Astrocyte (in vitro differentiated cells and primary cell): ENCODE results near the gene YEATS4. TPM values are rescaled to one million over a fixed set of nuclear protein-coding genes. Genes with fewer than 3 reads are reported as not detected.
A peak's percentile ranks its signal among the peaks of the same experiment; 100 is the strongest.

Source experiments
- DNase-seq: peaks from one replicate; pipeline ENCODE4 v3.0.0-alpha.2; 2010; ENCODE audit warnings: low read depth
- FAIRE-seq: peaks from 2 replicates; lab custom pipeline; 2011; peaks lifted over from hg19 to GRCh38; lab: Jason Lieb, UNC
- H2AFZ ChIP-seq: 2 replicates; pipeline ENCODE4 v1.6.0; 2012; ENCODE audit warnings: low read depth, low read length, inconsistent platforms
- H3K27ac ChIP-seq: 2 replicates; pipeline ENCODE4 v1.5.1; 2011; ENCODE audit warnings: low read depth, low read length, inconsistent platforms
- H3K27me3 ChIP-seq: 2 replicates; pipeline ENCODE4 v1.6.0; 2011; ENCODE audit warnings: low read length, inconsistent platforms; ENCODE audit not compliant: insufficient read depth
- H3K36me3 ChIP-seq: 2 replicates; pipeline ENCODE4 v1.5.1; 2011; ENCODE audit warnings: low read length, inconsistent platforms; ENCODE audit not compliant: insufficient read depth
- H3K4me1 ChIP-seq: 2 replicates; pipeline ENCODE4 v1.5.1; 2011; ENCODE audit warnings: low read length, inconsistent platforms; ENCODE audit not compliant: insufficient read depth
- H3K4me2 ChIP-seq: 2 replicates; pipeline ENCODE4 v1.6.0; 2012; ENCODE audit warnings: low read length, inconsistent platforms
- H3K4me3 ChIP-seq: 2 replicates; pipeline ENCODE4 v1.5.1; 2011; ENCODE audit warnings: low read depth, mild to moderate bottlenecking, low read length, inconsistent platforms; ENCODE audit not compliant: insufficient read depth
- H3K79me2 ChIP-seq: 2 replicates; pipeline ENCODE4 v1.6.0; 2012; ENCODE audit warnings: mild to moderate bottlenecking, low read length, inconsistent platforms; ENCODE audit not compliant: insufficient read depth
- H3K9ac ChIP-seq: 2 replicates; pipeline ENCODE4 v1.6.0; 2012; ENCODE audit warnings: mild to moderate bottlenecking, low read length, inconsistent platforms
- H3K9me3 ChIP-seq: 2 replicates; pipeline ENCODE4 v1.5.1; 2012; ENCODE audit warnings: low read depth, mild to moderate bottlenecking, low read length, inconsistent platforms; ENCODE audit not compliant: insufficient read depth
- H4K20me1 ChIP-seq: 2 replicates; pipeline ENCODE4 v1.6.0; 2012; ENCODE audit warnings: low read length, inconsistent platforms; ENCODE audit not compliant: insufficient read depth
- H3K27ac Mint-ChIP-seq: one replicate; pipeline ENCODE4 v1.8.0; 2021; ENCODE audit warnings: mild to moderate bottlenecking, mixed read lengths; ENCODE audit not compliant: unreplicated experiment
- H3K27me3 Mint-ChIP-seq: one replicate; pipeline ENCODE4 v1.8.0; 2021; ENCODE audit warnings: low read depth, mixed read lengths; ENCODE audit not compliant: unreplicated experiment
- H3K36me3 Mint-ChIP-seq: one replicate; pipeline ENCODE4 v1.8.0; 2021; ENCODE audit warnings: low read depth, mixed read lengths; ENCODE audit not compliant: unreplicated experiment
- H3K4me1 Mint-ChIP-seq: one replicate; pipeline ENCODE4 v1.8.0; 2021; ENCODE audit warnings: low read depth, mixed read lengths; ENCODE audit not compliant: unreplicated experiment
- H3K4me3 Mint-ChIP-seq: one replicate; pipeline ENCODE4 v1.8.0; 2021; ENCODE audit warnings: mild to moderate bottlenecking, moderate library complexity, mixed read lengths; ENCODE audit not compliant: unreplicated experiment
- H3K9me3 Mint-ChIP-seq: one replicate; pipeline ENCODE4 v1.8.0; 2021; ENCODE audit warnings: mild to moderate bottlenecking, mixed read lengths; ENCODE audit not compliant: unreplicated experiment
- CTCF ChIP-seq: IDR thresholded peaks from 2 replicates; pipeline ENCODE4 v1.5.1; 2011; ENCODE audit warnings: low read depth, mild to moderate bottlenecking, inconsistent platforms, low read length, moderate library complexity; ENCODE audit not compliant: insufficient read depth
- EZH2 ChIP-seq: IDR thresholded peaks from 2 replicates; pipeline ENCODE4 v1.6.1; 2012; ENCODE audit warnings: mild to moderate bottlenecking, low read length, inconsistent platforms; ENCODE audit not compliant: insufficient read depth
- total RNA-seq: library from RNA; stranded (reverse); gene quantifications from 2 replicates; pipeline ENCODE4 v1.2.1, GENCODE V29; 2021

YEATS4 gene
- total RNA-seq, 1 donor from 2014 or later: 11.6 TPM

- Histone ChIP-seq H3K79me2 (no peaks in the 10 kb centered on the region), H3K4me1 (no peaks in the 10 kb centered on the region), H3K27ac (no peak overlapping the region), H3K4me3 (no peak overlapping the region), H2AFZ (no peak overlapping the region), H3K36me3 (no peaks in the 10 kb centered on the region), H3K27me3 (no peaks in the 10 kb centered on the region), H3K9ac (no peak overlapping the region), H4K20me1 (no peaks in the 10 kb centered on the region), H3K9me3 (no peaks in the 10 kb centered on the region), H3K4me2 (no peak overlapping the region)
- H3K27me3 Mint-ChIP-seq: peaks cover 2% of the 10 kb centered on the region
- H3K4me3 Mint-ChIP-seq: no peak overlapping the region
- H3K4me1 Mint-ChIP-seq: no peaks in the 10 kb centered on the region
- FAIRE-seq: no peak
- TF ChIP-seq EZH2: no peak
- no peak for TF ChIP-seq CTCF
- DNase-seq: peak; percentile 46
- no peaks in the 10 kb centered on the region for H3K9me3 Mint-ChIP-seq
- H3K27ac Mint-ChIP-seq: no peak overlapping the region
- H3K36me3 Mint-ChIP-seq: no peaks in the 10 kb centered on the region
Measured at GRCh38 chr12:69435644-69436043, 76.1 kb downstream of the YEATS4 start.

- no peak for FAIRE-seq
- Histone ChIP-seq H3K27ac (no peak overlapping the region), H3K4me3 (no peak overlapping the region), H3K9me3 (no peaks in the 10 kb centered on the region), H2AFZ (no peak overlapping the region), H3K9ac (no peak overlapping the region), H3K79me2 (no peaks in the 10 kb centered on the region), H3K36me3 (no peaks in the 10 kb centered on the region), H3K4me2 (no peak overlapping the region), H3K27me3 (no peaks in the 10 kb centered on the region), H3K4me1 (no peaks in the 10 kb centered on the region), H4K20me1 (no peaks in the 10 kb centered on the region)
- Mint-ChIP-seq H3K27ac (no peak overlapping the region), H3K9me3 (no peaks in the 10 kb centered on the region), H3K4me1 (no peaks in the 10 kb centered on the region), H3K4me3 (no peak overlapping the region), H3K27me3 (peaks cover 2% of the 10 kb centered on the region), H3K36me3 (no peaks in the 10 kb centered on the region)
- DNase-seq: no peak
- TF ChIP-seq CTCF (no peak), EZH2 (no peak)
Measured at GRCh38 chr12:69437073-69437472, 77.5 kb downstream of the YEATS4 start.

- no peak overlapping the region for H2AFZ ChIP-seq
- H4K20me1 ChIP-seq: no peaks in the 10 kb centered on the region
- H3K4me1 ChIP-seq: no peaks in the 10 kb centered on the region
- H3K27ac Mint-ChIP-seq: no peak overlapping the region
- H3K4me3 Mint-ChIP-seq: no peak overlapping the region
- no peak overlapping the region for H3K4me3 ChIP-seq
- TF ChIP-seq CTCF (no peak), EZH2 (no peak)
- H3K9ac ChIP-seq: no peak overlapping the region
- no peak for FAIRE-seq
- H3K36me3 ChIP-seq: no peaks in the 10 kb centered on the region
- H3K27ac ChIP-seq: no peak overlapping the region
- no peaks in the 10 kb centered on the region for H3K36me3 Mint-ChIP-seq
- H3K4me1 Mint-ChIP-seq: no peaks in the 10 kb centered on the region
- H3K9me3 ChIP-seq: no peaks in the 10 kb centered on the region
- H3K27me3 ChIP-seq: no peaks in the 10 kb centered on the region
- no peak overlapping the region for H3K4me2 ChIP-seq
- peaks cover 2% of the 10 kb centered on the region for H3K9me3 Mint-ChIP-seq
- H3K79me2 ChIP-seq: no peaks in the 10 kb centered on the region
- peaks cover 2% of the 10 kb centered on the region for H3K27me3 Mint-ChIP-seq
- no peak for DNase-seq
Measured at GRCh38 chr12:69438539-69438938, 79.0 kb downstream of the YEATS4 start.
